Measurements from ENCODE around the gene AGTR1.

AGTR1 gene

DNA sequence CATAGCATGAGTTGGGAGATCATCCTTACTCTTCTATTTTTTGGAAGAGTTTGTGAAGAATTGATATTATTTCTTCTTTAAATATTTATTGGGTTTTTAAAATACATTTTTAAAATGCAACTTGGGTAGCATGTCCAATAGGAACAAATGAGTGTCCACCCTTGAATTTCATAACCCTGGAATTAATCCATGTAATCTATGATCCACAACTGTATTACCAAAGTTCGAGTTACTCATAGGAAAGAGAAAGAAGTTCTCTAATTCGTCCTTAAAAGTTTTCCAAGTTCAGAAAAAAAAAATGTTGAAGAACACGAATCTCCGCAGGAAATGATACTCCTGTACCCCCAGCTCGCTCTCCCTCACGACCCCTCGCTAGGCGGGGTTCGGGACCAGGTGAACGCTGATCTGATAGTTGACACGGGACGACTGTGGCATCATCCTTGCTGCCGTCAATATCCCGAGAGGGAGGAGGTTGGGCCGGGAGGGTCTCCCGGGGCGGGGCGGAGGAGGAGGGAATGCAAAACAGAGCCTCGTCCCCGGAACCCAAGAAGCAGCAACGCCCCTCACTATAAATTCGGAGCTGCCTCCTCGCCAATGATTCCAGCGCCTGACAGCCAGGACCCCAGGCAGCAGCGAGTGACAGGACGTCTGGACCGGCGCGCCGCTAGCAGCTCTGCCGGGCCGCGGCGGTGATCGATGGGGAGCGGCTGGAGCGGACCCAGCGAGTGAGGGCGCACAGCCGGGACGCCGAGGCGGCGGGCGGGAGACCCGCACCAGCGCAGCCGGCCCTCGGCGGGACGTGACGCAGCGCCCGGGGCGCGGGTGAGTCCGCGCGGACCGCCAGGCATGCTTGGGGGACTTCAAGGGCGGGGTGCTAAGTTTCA is at the start of gene AGTR1:
AGTR1 (plus strand) TSS at position 598 of the 884 bp plus-strand sequence. CDS start 43,133 bp downstream, outside the sequence.
- DNase-seq (ENCODE audit: low spot score) = no peak

- DNase-seq (ENCODE audit: low spot score) = no peak
Measured at GRCh38 chr3:148648685-148649352, 48.9 kb upstream of the AGTR1 start.

- no peak for DNase-seq (ENCODE audit: low spot score)
Measured at GRCh38 chr3:148651549-148651948, 46.2 kb upstream of the AGTR1 start.

- DNase-seq (ENCODE audit: low spot score) = no peak
Measured at GRCh38 chr3:148654433-148654832, 43.3 kb upstream of the AGTR1 start.

DNA sequence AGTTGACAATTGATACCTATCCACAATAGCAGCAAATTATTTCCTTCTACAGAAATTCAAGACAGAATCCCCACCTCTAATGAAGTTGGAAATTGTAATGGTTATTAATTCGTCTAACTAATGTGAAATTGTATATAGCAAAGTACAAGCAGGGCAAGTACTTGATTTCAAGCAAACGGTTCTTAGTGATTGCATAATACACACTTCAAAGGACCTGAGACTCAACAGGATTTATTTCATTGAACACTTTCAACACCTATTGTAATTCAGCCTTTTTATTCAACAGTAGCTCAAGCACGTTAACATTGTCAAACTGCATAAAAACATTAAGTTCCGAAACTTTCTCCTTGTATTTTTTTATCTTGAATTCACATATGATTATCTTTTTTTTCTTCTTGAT is 40.2 kb upstream of the AGTR1 start:
- DNase-seq (ENCODE audit: low spot score) = no peak

- no peak for DNase-seq (ENCODE audit: low spot score)
Measured at GRCh38 chr3:148659512-148659911, 38.2 kb upstream of the AGTR1 start.

- DNase-seq (ENCODE audit: low spot score) = no peak
Measured at GRCh38 chr3:148680289-148680688, 17.4 kb upstream of the AGTR1 start.

GRCh38 chr3:148681080-148681479 is 16.6 kb upstream of the AGTR1 start:
- DNase-seq (ENCODE audit: low spot score) = no peak

DNA sequence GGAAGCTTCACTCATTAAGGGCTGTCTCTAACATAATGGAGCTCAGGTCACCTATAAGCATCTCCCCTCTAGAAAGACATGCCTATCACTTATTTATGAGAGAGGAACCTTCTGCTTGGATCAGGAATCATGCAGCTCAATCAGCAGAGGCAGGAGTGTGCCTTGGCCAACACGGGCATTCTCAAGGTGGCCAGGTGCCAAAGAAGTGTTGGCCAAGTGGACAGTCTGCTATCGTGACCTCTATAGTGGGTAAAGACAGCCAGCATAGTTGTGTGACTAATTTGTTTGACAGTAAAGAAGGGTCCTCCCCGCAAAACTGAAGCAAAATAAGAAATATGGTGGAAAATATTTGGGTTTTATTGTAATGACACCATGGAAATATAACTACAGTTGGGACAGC is 14.7 kb upstream of the AGTR1 start:
- DNase-seq (ENCODE audit: low spot score) = no peak

- no peak for DNase-seq (ENCODE audit: low spot score)
Measured at GRCh38 chr3:148694116-148694515, 3.6 kb upstream of the AGTR1 start.

DNA sequence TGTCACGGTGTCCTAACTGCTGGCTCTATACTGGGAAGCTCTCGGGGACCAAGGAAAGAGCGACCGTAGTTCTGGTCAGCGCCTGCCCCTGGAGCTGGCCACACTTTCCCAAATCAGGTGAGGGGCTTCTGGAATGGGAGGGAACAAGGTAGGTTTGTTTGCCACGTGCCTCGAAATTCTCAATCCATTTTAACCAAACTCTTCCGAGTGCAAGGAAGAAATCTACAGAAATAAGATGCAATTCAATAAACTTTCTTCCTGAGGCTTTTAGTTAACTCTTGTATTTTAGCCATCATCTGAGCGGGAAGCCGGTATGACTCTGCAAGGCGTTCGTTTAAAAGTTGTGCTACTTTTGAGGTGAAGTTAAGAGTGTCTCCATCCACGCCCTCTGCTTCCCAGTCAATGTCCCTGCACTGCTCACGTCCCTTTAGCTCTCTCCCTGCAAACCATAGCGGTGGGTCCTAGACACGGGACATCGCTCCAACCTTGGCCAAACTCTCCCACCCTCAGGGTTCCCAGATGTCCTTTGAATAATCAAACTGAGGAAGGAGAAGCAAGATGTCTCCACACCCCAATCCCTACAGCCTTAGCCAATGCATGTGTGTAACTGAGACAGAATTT is 597 bp downstream of the AGTR1 start:
- DNase-seq (ENCODE audit: low spot score) = no peak

- DNase-seq (ENCODE audit: low spot score) = no peak
Measured at GRCh38 chr3:148705314-148705713, 7.6 kb downstream of the AGTR1 start.

DNA sequence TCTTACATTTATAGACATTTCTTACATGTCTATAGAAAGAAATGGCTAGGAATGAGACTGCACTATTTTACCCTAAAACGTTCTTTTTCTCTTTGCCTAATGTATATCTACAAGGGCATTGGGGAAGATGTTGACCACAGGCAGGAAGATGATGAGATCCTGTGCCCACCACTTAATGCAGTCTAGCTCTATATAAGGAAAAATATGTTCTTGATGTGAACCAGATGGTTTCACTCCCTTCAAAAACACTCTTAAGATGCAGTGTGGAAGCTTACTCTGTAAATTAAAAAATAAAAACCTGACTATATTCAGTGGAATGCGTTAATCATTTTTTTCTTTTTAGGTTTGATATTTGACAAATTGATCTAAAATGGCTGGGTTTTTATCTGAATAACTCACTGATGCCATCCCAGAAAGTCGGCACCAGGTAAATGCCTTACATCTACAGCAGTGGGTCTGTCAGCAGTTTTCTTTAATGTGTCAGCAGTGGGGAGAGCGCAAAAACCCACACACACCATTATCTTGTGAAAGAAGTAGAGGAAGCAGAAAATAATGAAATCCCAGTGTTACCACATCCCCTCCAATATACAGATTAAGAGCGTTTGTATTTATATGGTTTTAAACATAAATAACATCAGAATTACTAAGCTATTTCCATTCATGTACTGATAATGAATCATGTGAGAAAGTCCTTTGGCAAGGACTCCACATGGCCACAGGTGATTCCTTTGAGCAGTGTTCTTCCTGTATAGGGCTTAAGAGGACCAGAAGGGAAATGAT is 10.1 kb downstream of the AGTR1 start:
- DNase-seq (ENCODE audit: low spot score) = no peak

- no peak for DNase-seq (ENCODE audit: low spot score)
Measured at GRCh38 chr3:148708409-148708808, 10.7 kb downstream of the AGTR1 start.

- no peak for DNase-seq (ENCODE audit: low spot score)
Measured at GRCh38 chr3:148709560-148710253, 12.0 kb downstream of the AGTR1 start.

- DNase-seq (ENCODE audit: low spot score) = no peak
Measured at GRCh38 chr3:148710665-148711064, 13.0 kb downstream of the AGTR1 start.

DNA sequence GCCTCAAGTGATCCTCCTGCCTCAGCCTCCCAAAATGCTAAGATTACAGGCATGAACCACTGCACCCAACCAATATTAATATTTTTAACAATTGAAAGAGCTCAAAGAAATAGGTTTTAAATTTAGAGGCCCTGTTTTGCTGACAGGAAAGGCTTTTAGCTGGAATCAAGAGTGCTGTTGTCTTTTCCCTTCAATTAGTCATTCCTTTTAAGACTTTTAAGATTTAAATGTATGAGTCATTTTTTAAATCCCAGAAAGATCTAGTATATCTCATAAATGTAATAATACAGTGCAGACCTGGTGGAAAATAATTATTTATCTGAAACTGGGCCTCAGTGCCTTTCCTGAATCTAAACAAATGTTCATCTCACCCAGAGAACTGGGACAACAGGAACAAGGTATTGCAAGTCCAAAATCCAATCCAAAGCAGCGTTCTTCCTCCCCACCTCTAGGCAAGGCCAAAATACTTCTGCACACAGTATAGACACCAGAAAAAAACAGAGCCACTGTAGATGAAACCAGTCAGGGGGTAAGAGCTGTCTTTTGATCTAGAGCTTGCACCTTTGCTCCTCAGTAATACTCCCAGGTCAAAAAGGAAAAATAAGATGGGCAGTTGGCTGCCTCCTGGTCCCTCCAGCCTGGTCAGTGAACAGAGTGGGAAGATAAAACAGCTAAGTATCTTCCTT is 14.4 kb downstream of the AGTR1 start:
- no peak for DNase-seq (ENCODE audit: low spot score)

GRCh38 chr3:148714521-148714920 is 16.8 kb downstream of the AGTR1 start:
- DNase-seq (ENCODE audit: low spot score) = no peak

- no peak for DNase-seq (ENCODE audit: low spot score)
Measured at GRCh38 chr3:148716657-148717056, 19.0 kb downstream of the AGTR1 start.

GRCh38 chr3:148717885-148718561 is 20.3 kb downstream of the AGTR1 start:
- no peak for DNase-seq (ENCODE audit: low spot score)

All from activated CD4-positive, alpha-beta T cell treated with anti-CD3 and anti-CD28 coated beads, Interleukin-2, Interleukin-4, amounts not matched to agents 100 ng/mL and 50 ng/mL, durations not matched to agents 16 hours and 8 hours (primary cell).